Retinal pigment epithelial cell (primary cell): Measurements from ENCODE around the gene SPPL2B.
A peak's percentile ranks its signal among the peaks of the same experiment; 100 is the strongest.

Experiments used
- DNase-seq: peaks from one replicate; pipeline ENCODE4 v3.0.0-alpha.2; 2010; ENCODE audit warnings: low read depth
- H3K4me3 ChIP-seq: 2 replicates; pipeline ENCODE4 v1.5.1; 2011; ENCODE audit warnings: mild to moderate bottlenecking, low read length, control low read depth, moderate library complexity
- CTCF ChIP-seq: conservative IDR thresholded peaks from 2 replicates; pipeline ENCODE4 v1.5.1; 2011; ENCODE audit warnings: low read depth, low read length, control low read depth, inconsistent platforms

Gene SPPL2B

GRCh38 chr19:2330632-2331284 lies 2.3 kb downstream of the SPPL2B start:
- DNase-seq: no peak
- TF ChIP-seq CTCF: no peak
- no peak overlapping the region for H3K4me3 ChIP-seq

GRCh38 chr19:2331601-2332246 lies 3.2 kb downstream of the SPPL2B start:
- no peak overlapping the region for H3K4me3 ChIP-seq
- no peak for DNase-seq
- no peak for TF ChIP-seq CTCF

GRCh38 chr19:2332341-2333026 lies 4.0 kb downstream of the SPPL2B start:
- no peak for TF ChIP-seq CTCF
- DNase-seq: no peak
- H3K4me3 ChIP-seq: no peak overlapping the region

GRCh38 chr19:2333027-2333806 lies 4.7 kb downstream of the SPPL2B start:
- no peak for TF ChIP-seq CTCF
- no peak for DNase-seq
- no peak overlapping the region for H3K4me3 ChIP-seq

- H3K4me3 ChIP-seq: no peak overlapping the region
- peak; percentile 23 for TF ChIP-seq CTCF
- DNase-seq: no peak
Observed at GRCh38 chr19:2333807-2334211, 5.3 kb downstream of the SPPL2B start.

GRCh38 chr19:2334426-2334825 lies 5.9 kb downstream of the SPPL2B start:
- no peak for TF ChIP-seq CTCF
- DNase-seq: no peak
- no peak overlapping the region for H3K4me3 ChIP-seq
